Daoy (cell line): ENCODE results near the gene MATN4. TPM values are rescaled to one million over a fixed set of nuclear protein-coding genes. Genes with fewer than 3 reads are reported as not detected.

ENCODE experiments used
- DNase-seq: peaks from one replicate; pipeline ENCODE4 v3.0.0-alpha.2; 2015; ENCODE audit warnings: low read depth
- total RNA-seq: library from RNA; depleted of rRNA; stranded (reverse); fragments of >200 nt; shearing (Covaris generic); gene quantifications from 2 replicates; pipeline ENCODE4 v1.2.3, GENCODE V29; 2014

The MATN4 gene
- total RNA-seq, 1 experiment from 2014 or later: not detected

GRCh38 chr20:45340951-45341350 lies 32.9 kb upstream of the MATN4 start:
- no peak for DNase-seq

GRCh38 chr20:45340236-45340847 lies 32.2 kb upstream of the MATN4 start:
- no peak for DNase-seq

GRCh38 chr20:45339799-45340198 lies 31.7 kb upstream of the MATN4 start:
- DNase-seq: no peak

- no peak for DNase-seq
Measured at GRCh38 chr20:45339084-45339483, 31.0 kb upstream of the MATN4 start.

- no peak for DNase-seq
Measured at GRCh38 chr20:45338121-45339030, 30.3 kb upstream of the MATN4 start.

- peak; percentile 89 for DNase-seq
Measured at GRCh38 chr20:45337367-45338120, 29.4 kb upstream of the MATN4 start.

GRCh38 chr20:45336530-45337366 lies 28.6 kb upstream of the MATN4 start:
- DNase-seq: peak; percentile 92

- DNase-seq: no peak
Measured at GRCh38 chr20:45330476-45330875, 22.4 kb upstream of the MATN4 start.

GRCh38 chr20:45329497-45330319 lies 21.6 kb upstream of the MATN4 start:
- DNase-seq: no peak

GRCh38 chr20:45328451-45328850 lies 20.4 kb upstream of the MATN4 start:
- no peak for DNase-seq

GRCh38 chr20:45325371-45325770 lies 17.3 kb upstream of the MATN4 start:
- no peak for DNase-seq

- DNase-seq: no peak
Measured at GRCh38 chr20:45323731-45324130, 15.6 kb upstream of the MATN4 start.

GRCh38 chr20:45322952-45323383 lies 14.9 kb upstream of the MATN4 start:
- peak; percentile 56 for DNase-seq

- DNase-seq: no peak
Measured at GRCh38 chr20:45320948-45321595, 13.0 kb upstream of the MATN4 start.

GRCh38 chr20:45318948-45319347 lies 10.8 kb upstream of the MATN4 start:
- DNase-seq: no peak

GRCh38 chr20:45318386-45318939 lies 10.4 kb upstream of the MATN4 start:
- no peak for DNase-seq

- no peak for DNase-seq
Measured at GRCh38 chr20:45317826-45318225, 9.7 kb upstream of the MATN4 start.

GRCh38 chr20:45316150-45317080 lies 8.3 kb upstream of the MATN4 start:
- DNase-seq: no peak

- no peak for DNase-seq
Measured at GRCh38 chr20:45315672-45316071, 7.6 kb upstream of the MATN4 start.
